PC-3 (cell line): Measurements from ENCODE around the gene MS4A7. TPM values are rescaled to one million over a fixed set of nuclear protein-coding genes. Genes with fewer than 3 reads are reported as not detected.

Source experiments
- ATAC-seq: fragments of 200-7000 bp; cut with Tn5 transposase; 2 replicates; pipeline ENCODE4 v1.9.1; 2020; ENCODE audit warnings: mild to moderate bottlenecking, moderate library complexity
- BruUV-seq: library from RNA; stranded (reverse); fragments of 400-500 nt; replicated peaks from 2 replicates; lab custom pipeline; 2021; lab: Mats Ljungman, UMichigan
- CTCF ChIA-PET: fragments of 300-600 bp; sonication (Branson Sonifier 250); formaldehyde crosslinking; loops from one replicate; lab custom pipeline; 2022; ENCODE audit warnings: antibody characterized with exemption; lab: Charles Lee
- POLR2A ChIA-PET: fragments of 300-600 bp; sonication (Branson Sonifier 250); formaldehyde crosslinking; loops from one replicate; lab custom pipeline; 2022; ENCODE audit warnings: antibody characterized with exemption; ENCODE audit not compliant: unreplicated experiment; lab: Charles Lee
- DNase-seq: peaks from one replicate; pipeline ENCODE4 v3.0.0-alpha.2; 2015
- H2AFZ ChIP-seq: fragments of 300-600 bp; sonication (generic); 2 replicates; pipeline ENCODE4 v1.6.0; 2016; ENCODE audit warnings: antibody characterized with exemption, low read length
- H3F3A ChIP-seq: fragments of 300-600 bp; sonication (generic); one replicate; pipeline ENCODE4 v1.6.0; 2017; ENCODE audit warnings: antibody characterized with exemption, low read length, control low read depth, mild to moderate bottlenecking; ENCODE audit not compliant: unreplicated experiment
- H3K27ac ChIP-seq: fragments of 300-600 bp; sonication (generic); 2 replicates; pipeline ENCODE4 v1.5.1; 2016; ENCODE audit warnings: mild to moderate bottlenecking, low read length
- H3K27me3 ChIP-seq: fragments of 300-600 bp; sonication (generic); 2 replicates; pipeline ENCODE4 v1.6.1; 2016; ENCODE audit warnings: low read length, mixed read lengths
- H3K36me3 ChIP-seq: fragments of 300-600 bp; sonication (generic); 2 replicates; pipeline ENCODE4 v1.6.1; 2016; ENCODE audit warnings: low read depth, mixed run types, low read length, mixed read lengths
- H3K4me1 ChIP-seq: fragments of 300-600 bp; sonication (generic); 2 replicates; pipeline ENCODE4 v1.5.1; 2016; ENCODE audit warnings: low read length; ENCODE audit not compliant: insufficient read depth
- H3K4me2 ChIP-seq: fragments of 300-600 bp; sonication (generic); 2 replicates; pipeline ENCODE4 v1.6.0; 2016; ENCODE audit warnings: low read length
- H3K4me3 ChIP-seq: fragments of 300-600 bp; sonication (generic); 2 replicates; pipeline ENCODE4 v1.5.1; 2016; ENCODE audit warnings: mild to moderate bottlenecking, low read length, mixed read lengths
- H3K79me2 ChIP-seq: fragments of 300-600 bp; sonication (generic); 2 replicates; pipeline ENCODE4 v1.6.1; 2017; ENCODE audit warnings: low read length, mixed read lengths
- H3K9ac ChIP-seq: fragments of 300-600 bp; sonication (generic); 2 replicates; pipeline ENCODE4 v1.6.0; 2016; ENCODE audit warnings: mild to moderate bottlenecking, low read length
- H3K9me2 ChIP-seq: fragments of 300-600 bp; sonication (generic); replicated peaks from 2 replicates; pipeline ENCODE4 v1.6.1; 2016; ENCODE audit warnings: mixed run types, low read length, mixed read lengths
- H3K9me3 ChIP-seq: fragments of 300-600 bp; sonication (generic); 2 replicates; pipeline ENCODE4 v1.6.1; 2016; ENCODE audit warnings: low read length, mixed read lengths
- H4K20me1 ChIP-seq: fragments of 300-600 bp; sonication (generic); 2 replicates; pipeline ENCODE4 v1.6.1; 2016; ENCODE audit warnings: low read length, mixed read lengths
- EZH2 ChIP-seq: fragments of 300-600 bp; sonication (generic); IDR thresholded peaks from one replicate; pipeline ENCODE4 v1.6.1; 2017; ENCODE audit warnings: antibody characterized with exemption, mild to moderate bottlenecking, low read length; ENCODE audit not compliant: unreplicated experiment
- EZH2phosphoT487 ChIP-seq: fragments of 300-600 bp; sonication (generic); IDR thresholded peaks from 2 replicates; pipeline ENCODE4 v1.6.1; 2018; ENCODE audit warnings: mild to moderate bottlenecking, antibody characterized with exemption, low read length, borderline replicate concordance
- intact Hi-C: fragments of 100-400 bp; cut with micrococcal nuclease; formaldehyde crosslinking; loops from 2 replicates; pipeline ENCODE4 v1.9.0; 2023
- total RNA-seq: library from RNA; depleted of rRNA; stranded (reverse); fragments of >200 nt; gene quantifications from 2 replicates; pipeline ENCODE4 v1.2.3, GENCODE V29; 2014
- TF ChIP-seq, protein P1 (sequence below): fragments of 300-600 bp; sonication (generic); conservative IDR thresholded peaks from 2 replicates; pipeline ENCODE4 v1.5.1; 2017; ENCODE audit warnings: antibody characterized with exemption, low read depth, mild to moderate bottlenecking, low read length

The MS4A7 gene
- total RNA-seq, 1 experiment from 2014 or later: 2.1 TPM

DNA sequence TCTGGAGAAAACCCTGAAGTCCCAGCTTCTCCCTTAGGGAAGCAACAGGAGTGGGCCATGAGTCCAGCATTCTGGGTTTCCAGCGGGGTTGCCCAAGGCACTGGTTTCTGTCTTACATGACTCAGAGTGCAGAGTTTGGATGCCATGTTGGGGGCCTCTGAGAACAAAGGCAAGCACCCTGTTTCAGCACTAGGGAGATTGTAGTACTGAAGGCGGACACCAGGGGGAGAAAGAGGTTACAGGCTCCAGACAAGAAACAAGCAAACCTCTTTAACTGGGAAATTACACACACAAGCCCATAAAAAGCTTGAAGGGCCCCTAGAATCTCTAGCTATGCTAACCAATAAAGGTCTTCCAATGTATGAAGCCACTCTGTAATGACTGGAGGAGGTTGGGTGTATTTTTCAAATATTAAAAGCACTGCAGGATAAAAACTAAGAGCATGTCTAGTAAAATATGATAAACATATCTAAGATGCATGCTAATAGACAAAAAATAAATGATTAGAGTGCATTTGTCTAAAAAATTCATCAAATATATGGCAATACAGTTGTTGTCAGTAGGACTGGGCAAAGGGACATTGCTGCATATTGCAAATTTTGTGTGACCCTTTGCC lies 44.2 kb upstream of the MS4A7 start:
- peak; percentile 63 for ATAC-seq
- CTCF ChIA-PET: interaction anchor here (0.6 kb wide), 1 partner anchor 502 kb away, joined by 3 read pairs; no protein-coding TSS in a partner anchor
- no peaks in the 10 kb centered on the region for H3K36me3 ChIP-seq

DNA sequence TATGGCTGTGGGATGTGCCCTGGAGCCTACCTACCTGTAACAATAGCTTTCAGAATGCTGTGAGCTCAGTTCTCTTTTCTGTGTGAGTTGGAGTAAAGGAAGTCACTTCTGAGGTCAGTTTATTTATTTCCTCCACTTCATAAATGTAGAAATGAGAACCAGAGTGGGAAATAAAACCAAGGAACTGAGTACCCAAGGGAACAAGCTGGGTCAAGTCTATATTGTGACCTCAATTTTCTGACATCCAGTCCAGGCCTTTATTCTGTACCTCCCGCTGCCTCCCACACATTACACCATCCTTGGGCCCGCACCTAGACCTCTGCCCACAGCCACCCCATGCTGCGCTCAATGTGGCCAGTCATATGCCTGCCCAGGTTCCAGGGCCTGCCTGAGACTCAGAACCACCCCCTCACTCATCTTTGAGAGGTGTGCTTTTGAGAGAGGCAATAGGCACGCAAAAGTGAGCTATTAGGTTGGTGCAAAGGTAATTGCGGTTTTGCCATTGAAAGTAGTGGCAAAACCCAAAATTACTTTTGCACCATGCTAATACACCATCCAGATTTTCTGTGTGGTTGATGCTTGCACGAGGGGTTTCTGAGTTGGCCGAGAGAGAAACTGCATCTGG lies 41.5 kb upstream of the MS4A7 start:
- BruUV-seq: no TSS peak
- H4K20me1 ChIP-seq: no peaks in the 10 kb centered on the region
- H3K27me3 ChIP-seq: peaks cover 33% of the 10 kb centered on the region
- no peak overlapping the region for H3K4me3 ChIP-seq
- no peak overlapping the region for H3K4me2 ChIP-seq
- TF ChIP-seq EZH2 (no peak), EZH2phosphoT487 (no peak)
- TF ChIP-seq, protein P1, sequence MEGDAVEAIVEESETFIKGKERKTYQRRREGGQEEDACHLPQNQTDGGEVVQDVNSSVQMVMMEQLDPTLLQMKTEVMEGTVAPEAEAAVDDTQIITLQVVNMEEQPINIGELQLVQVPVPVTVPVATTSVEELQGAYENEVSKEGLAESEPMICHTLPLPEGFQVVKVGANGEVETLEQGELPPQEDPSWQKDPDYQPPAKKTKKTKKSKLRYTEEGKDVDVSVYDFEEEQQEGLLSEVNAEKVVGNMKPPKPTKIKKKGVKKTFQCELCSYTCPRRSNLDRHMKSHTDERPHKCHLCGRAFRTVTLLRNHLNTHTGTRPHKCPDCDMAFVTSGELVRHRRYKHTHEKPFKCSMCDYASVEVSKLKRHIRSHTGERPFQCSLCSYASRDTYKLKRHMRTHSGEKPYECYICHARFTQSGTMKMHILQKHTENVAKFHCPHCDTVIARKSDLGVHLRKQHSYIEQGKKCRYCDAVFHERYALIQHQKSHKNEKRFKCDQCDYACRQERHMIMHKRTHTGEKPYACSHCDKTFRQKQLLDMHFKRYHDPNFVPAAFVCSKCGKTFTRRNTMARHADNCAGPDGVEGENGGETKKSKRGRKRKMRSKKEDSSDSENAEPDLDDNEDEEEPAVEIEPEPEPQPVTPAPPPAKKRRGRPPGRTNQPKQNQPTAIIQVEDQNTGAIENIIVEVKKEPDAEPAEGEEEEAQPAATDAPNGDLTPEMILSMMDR: no peak
- no peaks in the 10 kb centered on the region for H3K79me2 ChIP-seq
- no peak overlapping the region for H3K9ac ChIP-seq
- ChIA-PET CTCF (no interaction called here), POLR2A (no interaction called here)
- DNase-seq (no peak), ATAC-seq (no peak)
- H3K9me3 ChIP-seq: no peaks in the 10 kb centered on the region
- no peak overlapping the region for H2AFZ ChIP-seq
- H3K36me3 ChIP-seq: no peaks in the 10 kb centered on the region
- H3K4me1 ChIP-seq: no peaks in the 10 kb centered on the region
- H3F3A ChIP-seq: no peaks in the 10 kb centered on the region
- H3K27ac ChIP-seq: no peak overlapping the region
- no peaks in the 10 kb centered on the region for H3K9me2 ChIP-seq
- intact Hi-C loops: no loop called here

More for the DNA sequence above, 44.2 kb upstream of the MS4A7 start:
- intact Hi-C loops: no loop called here
- no peaks in the 10 kb centered on the region for H3K4me1 ChIP-seq
- no peaks in the 10 kb centered on the region for H3K79me2 ChIP-seq
- H3K27me3 ChIP-seq: peaks cover 16% of the 10 kb centered on the region; the same call in 1 of the 2 replicates
- H4K20me1 ChIP-seq: no peaks in the 10 kb centered on the region
- TF ChIP-seq, protein P1: peak; percentile 82
- no peak for TF ChIP-seq EZH2
- no peaks in the 10 kb centered on the region for H3F3A ChIP-seq
- no peak overlapping the region for H3K4me3 ChIP-seq
- BruUV-seq: no TSS peak
- POLR2A ChIA-PET: no interaction called here
- no peak overlapping the region for H3K27ac ChIP-seq
- peak overlapping the region; percentile 52; the same call in 1 of the 2 replicates for H2AFZ ChIP-seq
- H3K9me2 ChIP-seq: no peaks in the 10 kb centered on the region
- H3K9me3 ChIP-seq: no peaks in the 10 kb centered on the region
- peak overlapping the region; percentile 26 for H3K4me2 ChIP-seq
- no peak overlapping the region for H3K9ac ChIP-seq
- DNase-seq: peak; percentile 81

DNA sequence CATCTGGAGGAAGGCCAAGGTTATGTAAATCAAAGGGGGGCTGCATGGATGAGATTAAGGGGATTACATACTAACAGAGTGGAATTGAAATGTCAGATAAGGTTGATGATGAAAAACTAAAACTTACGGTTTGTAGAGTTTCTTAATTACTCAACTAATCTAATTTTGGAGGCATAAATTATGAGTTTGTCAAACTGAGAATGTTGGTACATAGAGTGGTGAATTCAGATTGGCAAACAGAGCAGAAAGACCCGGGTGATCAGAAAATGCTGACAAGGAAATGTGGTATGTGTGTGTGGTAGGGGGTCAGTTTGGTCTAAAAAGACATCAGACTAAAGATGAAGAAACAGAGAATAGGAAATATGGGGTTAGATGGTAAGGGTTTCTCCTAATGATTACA lies 40.3 kb upstream of the MS4A7 start:
- DNase-seq: no peak
- Histone ChIP-seq H3K27ac (no peak overlapping the region), H3K9me2 (no peaks in the 10 kb centered on the region), H3K4me1 (no peaks in the 10 kb centered on the region), H4K20me1 (no peaks in the 10 kb centered on the region), H3K4me2 (no peak overlapping the region), H2AFZ (no peak overlapping the region), H3K4me3 (no peak overlapping the region), H3K36me3 (no peaks in the 10 kb centered on the region), H3K79me2 (no peaks in the 10 kb centered on the region), H3K9me3 (no peaks in the 10 kb centered on the region), H3K9ac (no peak overlapping the region), H3K27me3 (peaks cover 36% of the 10 kb centered on the region), H3F3A (no peaks in the 10 kb centered on the region)
- no peak for TF ChIP-seq EZH2
- no TSS peak for BruUV-seq
- ChIA-PET CTCF (no interaction called here), POLR2A (no interaction called here)
- no peak for ATAC-seq
- intact Hi-C loops: no loop called here
